Choroid plexus epithelial cell (primary cell): Measurements from ENCODE around the gene ATP2B3.

Experiments used
- DNase-seq: peaks from one replicate; pipeline ENCODE4 v3.0.0-alpha.2; 2010; ENCODE audit warnings: low read depth
- H3K4me3 ChIP-seq: 2 replicates; pipeline ENCODE4 v1.5.1; 2011; ENCODE audit warnings: low read depth, mild to moderate bottlenecking, control low read depth, low read length, moderate library complexity
- CTCF ChIP-seq: conservative IDR thresholded peaks from 2 replicates; pipeline ENCODE4 v1.5.1; 2011; ENCODE audit warnings: low read depth, mild to moderate bottlenecking, control low read depth, inconsistent platforms, low read length, moderate library complexity

Gene ATP2B3

GRCh38 chrX:153521034-153521433, 3.6 kb downstream of the ATP2B3 start:
- DNase-seq = no peak
- no peak overlapping the region for H3K4me3 ChIP-seq
- TF ChIP-seq CTCF = no peak

- no peak for DNase-seq
- H3K4me3 ChIP-seq = no peak overlapping the region
- no peak for TF ChIP-seq CTCF
These were observed 4.8 kb downstream of the ATP2B3 start for GRCh38 chrX:153522259-153522658.

GRCh38 chrX:153523269-153523668, 5.8 kb downstream of the ATP2B3 start:
- no peak overlapping the region for H3K4me3 ChIP-seq
- DNase-seq = no peak
- TF ChIP-seq CTCF = no peak

GRCh38 chrX:153524234-153524633, 6.8 kb downstream of the ATP2B3 start:
- H3K4me3 ChIP-seq = no peak overlapping the region
- no peak for TF ChIP-seq CTCF
- DNase-seq = no peak

- DNase-seq = no peak
These were observed 8.0 kb downstream of the ATP2B3 start for GRCh38 chrX:153525451-153525850.

GRCh38 chrX:153526042-153526441, 8.6 kb downstream of the ATP2B3 start:
- H3K4me3 ChIP-seq = no peak overlapping the region
- no peak for TF ChIP-seq CTCF
- DNase-seq = no peak

More at GRCh38 chrX:153525451-153525850, 8.0 kb downstream of the ATP2B3 start:
- TF ChIP-seq CTCF = no peak
- H3K4me3 ChIP-seq = no peak overlapping the region

- H3K4me3 ChIP-seq = no peak overlapping the region
- no peak for DNase-seq
- no peak for TF ChIP-seq CTCF
These were observed 9.4 kb downstream of the ATP2B3 start for GRCh38 chrX:153526801-153527200.
